H1 (cell line): ENCODE data around the gene BMX. TPM values are rescaled to one million over a fixed set of nuclear protein-coding genes. Genes with fewer than 3 reads are reported as not detected.

Experiments used
- NANOG ChIP-seq: IDR thresholded peaks from 2 replicates; pipeline ENCODE4 v1.6.1; 2011; ENCODE audit warnings: low read length, low read depth, mild to moderate bottlenecking, inconsistent platforms; ENCODE audit not compliant: insufficient read depth, poor library complexity, severe bottlenecking
- polyA plus RNA-seq, 7 experiments: library from polyadenylated mRNA; depleted of rRNA in 3 of 7; stranded (reverse) in 5 of 7; unstranded in 2 of 7; fragments of >200 nt in 5 of 7; fragments of 200-250 nt in 2 of 7; gene quantifications; 1 replicate in 5 of 7; 2 replicates in 1 of 7; 4 replicates in 1 of 7; pipeline versions ENCODE4 v1.2.1 to v1.2.3, GENCODE V29; 2011 to 2013; ENCODE audit warnings: missing spikeins in 2 of 7, mixed read lengths in 2 of 7
- total RNA-seq: library from RNA; stranded (reverse); fragmentation: NEBNext Ultra II Directional; extraction: Animal tissue kit (Norgen Biotek cat#: 25700); gene quantifications from 2 replicates; pipeline ENCODE4 v1.2.1, GENCODE V29; 2021

Gene BMX
- total and polyA plus RNA-seq, 2 of the 8 experiments (the other 6 are each of a cell fraction or from before 2014, with no cell fraction given) = not detected

DNA sequence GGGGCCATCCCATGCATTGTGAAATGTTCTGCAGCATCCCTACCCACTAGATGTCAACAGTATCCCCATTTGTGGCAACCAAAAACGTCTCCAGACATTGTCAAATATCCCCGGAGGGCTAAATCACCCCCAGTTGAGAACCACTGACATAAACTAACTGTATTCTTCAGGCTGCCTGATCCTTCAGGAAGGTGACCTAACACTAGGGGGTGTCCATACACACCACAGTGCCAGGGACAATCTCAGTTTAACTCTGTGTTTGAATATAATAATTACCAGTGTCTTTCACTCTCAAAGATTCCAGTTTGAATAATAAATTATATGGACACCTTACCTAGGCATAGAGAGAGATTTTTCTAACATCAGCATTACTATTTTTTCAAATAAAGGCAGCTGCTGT lies 93.8 kb downstream of the BMX start (continued):
- TF ChIP-seq NANOG = no peak
